CD4-positive, alpha-beta T cell (primary cell): ENCODE data around the gene NOL11. TPM values are rescaled to one million over a fixed set of nuclear protein-coding genes. Genes with fewer than 3 reads are reported as not detected.
A peak's percentile ranks its signal among the peaks of the same experiment; 100 is the strongest.

Source experiments
- ATAC-seq: fragments of 200-7000 bp; cut with Tn5 transposase; one replicate; pipeline ENCODE4 v1.10.0; 2022; ENCODE audit warnings: mild to moderate bottlenecking; ENCODE audit not compliant: poor library complexity
- CTCF ChIA-PET: fragments of 350-600 bp; sonication (Branson Sonifier 250); formaldehyde crosslinking; loops from one replicate; lab custom pipeline; 2021; ENCODE audit warnings: antibody characterized with exemption, inconsistent platforms; lab: Charles Lee
- POLR2A ChIA-PET: fragments of 350-600 bp; sonication (Branson Sonifier 250); formaldehyde crosslinking; loops from one replicate; lab custom pipeline; 2021; ENCODE audit warnings: antibody characterized with exemption, inconsistent platforms; lab: Charles Lee
- DNase-seq, 14 experiments: peaks; one replicate each; pipeline ENCODE4 v3.0.0-alpha.2; 2013 to 2020; ENCODE audit warnings: mixed read lengths in 2 of 14
- H3K27ac ChIP-seq, 2 donors: one replicate each; pipeline versions ENCODE4 v1.5.1 to v1.7.0; 2013; ENCODE audit warnings: low read length in 2 of 2, low read depth in 1 of 2, mild to moderate bottlenecking in 1 of 2
- H3K27me3 ChIP-seq, 2 experiments: 1 replicate in 1 of 2; 2 replicates in 1 of 2; pipeline versions ENCODE4 v1.6.1 to v1.7.0; 2013; ENCODE audit warnings: low read length in 2 of 2, control low read depth in 1 of 2, mild to moderate bottlenecking in 1 of 2, moderate library complexity in 1 of 2; ENCODE audit not compliant: insufficient read depth in 2 of 2, control insufficient read depth in 1 of 2
- H3K36me3 ChIP-seq: one replicate; pipeline ENCODE4 v1.6.1; 2013; ENCODE audit warnings: low read length, control low read depth; ENCODE audit not compliant: insufficient read depth
- H3K4me1 ChIP-seq: one replicate; pipeline ENCODE4 v1.6.1; 2013; ENCODE audit warnings: low read length, control low read depth; ENCODE audit not compliant: insufficient read depth
- H3K4me3 ChIP-seq: one replicate; pipeline ENCODE4 v1.5.1; 2013; ENCODE audit warnings: mild to moderate bottlenecking, low read length, moderate library complexity
- H3K9me3 ChIP-seq, 2 experiments: 1 replicate in 1 of 2; 2 replicates in 1 of 2; pipeline versions ENCODE4 v1.6.1 to v1.7.0; 2013; ENCODE audit warnings: low read length in 2 of 2, mild to moderate bottlenecking in 2 of 2, control low read depth in 1 of 2, moderate library complexity in 1 of 2; ENCODE audit not compliant: control insufficient read depth in 1 of 2, insufficient read depth in 1 of 2
- H3K27ac Mint-ChIP-seq: one replicate; pipeline ENCODE4 v1.8.0; 2020; ENCODE audit warnings: mixed read lengths
- H3K27me3 Mint-ChIP-seq: one replicate; pipeline ENCODE4 v1.8.0; 2021; ENCODE audit warnings: mixed read lengths
- H3K36me3 Mint-ChIP-seq: one replicate; pipeline ENCODE4 v1.8.0; 2021; ENCODE audit warnings: low read depth, mixed read lengths
- H3K4me1 Mint-ChIP-seq: one replicate; pipeline ENCODE4 v1.8.0; 2021; ENCODE audit warnings: low read depth, mixed read lengths
- H3K4me3 Mint-ChIP-seq: one replicate; pipeline ENCODE4 v1.8.0; 2020; ENCODE audit warnings: mild to moderate bottlenecking, mixed read lengths
- H3K9me3 Mint-ChIP-seq: one replicate; pipeline ENCODE4 v1.8.0; 2020; ENCODE audit warnings: mixed read lengths
- CTCF ChIP-seq: fragments of 200-600 bp; IDR thresholded peaks from one replicate; pipeline ENCODE4 v1.8.0; 2022; ENCODE audit warnings: antibody characterized with exemption, mild to moderate bottlenecking
- intact Hi-C, 2 experiments: fragments of 100-400 bp; cut with DNase I in 1 of 2; cut with micrococcal nuclease in 1 of 2; formaldehyde crosslinking; loops; one replicate each; pipeline versions ENCODE4 v1.15.1 to v1.9.0; 2023 to 2025; cut with DNase I, micrococcal nuclease
- total RNA-seq, 174 experiments: library from RNA in 2 of 174; stranded (reverse) in 2 of 174; gene quantifications; one replicate each; pipeline ENCODE4 v1.2.3 and lab custom pipeline; 2021 to 2026

The NOL11 gene
- total RNA-seq, 2 experiments from 2014 or later, result 89.1 to 91.2 TPM

- ATAC-seq, result no peak
- no peaks in the 10 kb centered on the region for H3K27me3 ChIP-seq
- intact Hi-C loops, result loop anchor here in 1 of 2 experiments (10.0 kb wide), 1 partner anchor 185 kb away; no protein-coding TSS in a partner anchor
- peaks cover 16% of the 10 kb centered on the region for H3K4me1 ChIP-seq
- ChIA-PET POLR2A (no interaction called here), CTCF (no interaction called here)
- Mint-ChIP-seq H3K27ac (no peak overlapping the region), H3K9me3 (no peaks in the 10 kb centered on the region), H3K4me3 (no peak overlapping the region), H3K36me3 (peaks cover 88% of the 10 kb centered on the region), H3K4me1 (peaks cover 51% of the 10 kb centered on the region), H3K27me3 (no peaks in the 10 kb centered on the region)
- H3K36me3 ChIP-seq, result peaks cover 81% of the 10 kb centered on the region
- DNase-seq, result no peak
- TF ChIP-seq CTCF, result no peak
- H3K4me3 ChIP-seq, result no peak overlapping the region
- no peaks in the 10 kb centered on the region for H3K9me3 ChIP-seq
- H3K27ac ChIP-seq, result no peak overlapping the region
Observed at GRCh38 chr17:67729903-67730302, 12.2 kb downstream of the NOL11 start.

- H3K9me3 Mint-ChIP-seq, result no peaks in the 10 kb centered on the region
- intact Hi-C loops, result loop anchor here in 1 of 2 experiments (10.0 kb wide), 1 partner anchor 184 kb away; no protein-coding TSS in a partner anchor
Observed at GRCh38 chr17:67730731-67731130, 13.0 kb downstream of the NOL11 start.

GRCh38 chr17:67733449-67733848 lies 15.7 kb downstream of the NOL11 start:
- H3K36me3 Mint-ChIP-seq, result peaks cover 88% of the 10 kb centered on the region
- CTCF ChIA-PET, result no interaction called here
- H3K27me3 Mint-ChIP-seq, result no peaks in the 10 kb centered on the region
- no peak overlapping the region for H3K27ac ChIP-seq
- POLR2A ChIA-PET, result no interaction called here
- H3K27me3 ChIP-seq, result no peaks in the 10 kb centered on the region
- peaks cover 7% of the 10 kb centered on the region for H3K4me1 ChIP-seq
- peak overlapping the region; percentile 0 for H3K4me3 Mint-ChIP-seq
- no peak for TF ChIP-seq CTCF
- no peaks in the 10 kb centered on the region for H3K9me3 Mint-ChIP-seq
- H3K27ac Mint-ChIP-seq, result peak overlapping the region; percentile 12
- intact Hi-C loops, result loop anchor here in 1 of 2 experiments (10.0 kb wide), 1 partner anchor 181 kb away; no protein-coding TSS in a partner anchor
- H3K36me3 ChIP-seq, result peaks cover 85% of the 10 kb centered on the region
- no peak overlapping the region for H3K4me3 ChIP-seq
- H3K4me1 Mint-ChIP-seq, result peaks cover 27% of the 10 kb centered on the region
- ATAC-seq, result no peak
- no peaks in the 10 kb centered on the region for H3K9me3 ChIP-seq
- no peak for DNase-seq

More at GRCh38 chr17:67730731-67731130, 13.0 kb downstream of the NOL11 start:
- H3K36me3 Mint-ChIP-seq, result peaks cover 82% of the 10 kb centered on the region
- DNase-seq (no peak), ATAC-seq (no peak)
- H3K4me1 ChIP-seq, result peaks cover 12% of the 10 kb centered on the region
- H3K4me3 ChIP-seq, result no peak overlapping the region
- no peak overlapping the region for H3K27ac Mint-ChIP-seq
- H3K36me3 ChIP-seq, result peaks cover 80% of the 10 kb centered on the region
- ChIA-PET POLR2A (interaction anchor here (0.6 kb wide), 1 partner anchor 195 kb away, joined by 3 read pairs; no protein-coding TSS in a partner anchor), CTCF (no interaction called here)
- TF ChIP-seq CTCF, result no peak
- no peaks in the 10 kb centered on the region for H3K27me3 ChIP-seq
- H3K4me1 Mint-ChIP-seq, result peaks cover 43% of the 10 kb centered on the region
- no peak overlapping the region for H3K27ac ChIP-seq
- no peak overlapping the region for H3K4me3 Mint-ChIP-seq
- H3K27me3 Mint-ChIP-seq, result no peaks in the 10 kb centered on the region
- H3K9me3 ChIP-seq, result no peaks in the 10 kb centered on the region
